Measurements from ENCODE around the gene TMEM9. TPM values are rescaled to one million over a fixed set of nuclear protein-coding genes. Genes with fewer than 3 reads are reported as not detected.
"Not testable (repeated sequence)": the region's sequence is repeated elsewhere in the genome, so short reads cannot be mapped to it uniquely, and the experiment has no call there.

Gene TMEM9
- total RNA-seq, 2 experiments from 2014 or later, result 15.7 to 27.2 TPM

- H3K27me3 Mint-ChIP-seq, result peaks cover 11% of the 10 kb centered on the region
- POLR2A ChIA-PET; H3K36me3 Mint-ChIP-seq (ENCODE audit: low read depth); H3K27ac Mint-ChIP-seq; H3K4me1 Mint-ChIP-seq; H3K9me3 Mint-ChIP-seq (ENCODE audit: low read depth); ATAC-seq; intact Hi-C loops (cut with DNase I, micrococcal nuclease); H3K4me3 Mint-ChIP-seq; DNase-seq: not testable (repeated sequence)
- CTCF ChIA-PET, result interaction anchor here (0.6 to 0.7 kb wide), 3 partner anchors 18 to 797 kb away, joined by 3 to 4 read pairs (median 3); no protein-coding TSS in a partner anchor
Observed at GRCh38 chr1:201163036-201163435, 8.8 kb upstream of the TMEM9 start.

DNA sequence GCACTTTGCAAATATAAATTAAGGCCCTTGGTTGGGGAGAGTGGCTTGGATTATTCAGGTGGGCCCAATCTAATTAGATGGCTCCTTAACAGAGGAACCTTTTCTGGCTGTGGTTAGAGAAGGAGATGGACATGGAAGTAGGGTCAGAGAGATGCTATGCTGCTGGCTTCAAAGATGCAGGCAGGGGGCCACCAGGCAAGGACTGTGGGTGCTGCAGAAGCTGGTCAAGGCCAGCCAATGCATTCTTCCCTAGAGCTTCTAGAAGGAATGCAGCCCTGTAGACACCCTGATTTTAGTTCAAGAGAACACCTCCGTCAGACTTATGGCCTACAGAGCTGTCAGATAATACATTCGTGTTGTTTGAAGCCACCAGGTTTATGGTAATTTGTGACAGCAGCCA lies 3.7 kb upstream of the TMEM9 start:
- ATAC-seq (no peak), DNase-seq (no peak)
- H3K4me3 Mint-ChIP-seq, result no peak overlapping the region
- CTCF ChIA-PET, result interaction anchor here (0.7 to 1.7 kb wide), 3 partner anchors 8 to 115 kb away, joined by 3 to 8 read pairs (median 4); no protein-coding TSS in a partner anchor
- intact Hi-C loops (cut with DNase I, micrococcal nuclease), result no loop called here
- H3K4me1 Mint-ChIP-seq, result peaks cover 13% of the 10 kb centered on the region
- H3K27ac Mint-ChIP-seq, result no peak overlapping the region
- POLR2A ChIA-PET, result no interaction called here
- H3K27me3 Mint-ChIP-seq, result peaks cover 6% of the 10 kb centered on the region
- H3K36me3 Mint-ChIP-seq (ENCODE audit: low read depth), result no peaks in the 10 kb centered on the region
- H3K9me3 Mint-ChIP-seq (ENCODE audit: low read depth), result no peaks in the 10 kb centered on the region

GRCh38 chr1:201156819-201157218 lies 2.5 kb upstream of the TMEM9 start:
- peaks cover 18% of the 10 kb centered on the region for H3K4me1 Mint-ChIP-seq
- POLR2A ChIA-PET, result no interaction called here
- no peaks in the 10 kb centered on the region for H3K36me3 Mint-ChIP-seq (ENCODE audit: low read depth)
- CTCF ChIA-PET, result interaction anchor here (0.7 to 0.9 kb wide), 2 partner anchors 14 to 155 kb away, joined by 3 to 7 read pairs; no protein-coding TSS in a partner anchor
- ATAC-seq (no peak), DNase-seq (no peak)
- no peaks in the 10 kb centered on the region for H3K9me3 Mint-ChIP-seq (ENCODE audit: low read depth)
- intact Hi-C loops (cut with DNase I, micrococcal nuclease), result no loop called here
- no peak overlapping the region for H3K4me3 Mint-ChIP-seq
- H3K27ac Mint-ChIP-seq, result no peak overlapping the region
- H3K27me3 Mint-ChIP-seq, result peaks cover 6% of the 10 kb centered on the region

- ChIA-PET CTCF (interaction anchor here (4.5 kb wide), 1 partner anchor 14 kb away, joined by 34 read pairs; no protein-coding TSS in a partner anchor), POLR2A (no interaction called here)
- Mint-ChIP-seq H3K4me1 (peaks cover 18% of the 10 kb centered on the region), H3K36me3 (ENCODE audit: low read depth) (no peaks in the 10 kb centered on the region), H3K4me3 (no peak overlapping the region), H3K9me3 (ENCODE audit: low read depth) (no peaks in the 10 kb centered on the region), H3K27ac (no peak overlapping the region), H3K27me3 (peaks cover 6% of the 10 kb centered on the region)
- intact Hi-C loops (cut with DNase I, micrococcal nuclease), result no loop called here
- ATAC-seq (no peak), DNase-seq (no peak)
Observed at GRCh38 chr1:201156346-201156745, 2.1 kb upstream of the TMEM9 start.

GRCh38 chr1:201155354-201155753 lies 1.1 kb upstream of the TMEM9 start:
- DNase-seq (no peak), ATAC-seq (no peak)
- ChIA-PET POLR2A (interaction anchor here (1.9 kb wide), 1 partner anchor 15 kb away, joined by 20 read pairs; no protein-coding TSS in a partner anchor), CTCF (interaction anchor here (0.7 to 4.5 kb wide), 2 partner anchors 9 to 15 kb away, joined by 3 to 34 read pairs; no protein-coding TSS in a partner anchor)
- Mint-ChIP-seq H3K9me3 (ENCODE audit: low read depth) (no peaks in the 10 kb centered on the region), H3K4me1 (peaks cover 18% of the 10 kb centered on the region), H3K27me3 (peaks cover 4% of the 10 kb centered on the region), H3K4me3 (no peak overlapping the region), H3K36me3 (ENCODE audit: low read depth) (peaks cover 4% of the 10 kb centered on the region), H3K27ac (no peak overlapping the region)
- intact Hi-C loops (cut with DNase I, micrococcal nuclease), result no loop called here

- Mint-ChIP-seq H3K27ac (peak overlapping the region; percentile 85), H3K4me1 (peaks cover 18% of the 10 kb centered on the region), H3K36me3 (ENCODE audit: low read depth) (peaks cover 4% of the 10 kb centered on the region), H3K27me3 (peaks cover 2% of the 10 kb centered on the region), H3K9me3 (ENCODE audit: low read depth) (no peaks in the 10 kb centered on the region), H3K4me3 (peak overlapping the region; percentile 78)
- intact Hi-C loops (cut with DNase I, micrococcal nuclease), result loop anchor here (1.0 kb wide), 6 partner anchors 17 to 802 kb away; partner anchors contain the start of genes CSRP1 (in 1 of the 2), KIF14 (in 1 of the 2) and TIMM17A (in 1 of the 2)
- peak; percentile 79 for ATAC-seq
- ChIA-PET CTCF (interaction anchor here (0.8 to 4.5 kb wide), 5 partner anchors 17 to 69 kb away, joined by 3 to 34 read pairs (median 4); no protein-coding TSS in a partner anchor), POLR2A (interaction anchor here (0.6 to 1.9 kb wide), 4 partner anchors 17 to 532 kb away, joined by 3 to 20 read pairs (median 4); no protein-coding TSS in a partner anchor)
- no peak for DNase-seq
Observed at GRCh38 chr1:201153474-201154388, 543 bp downstream of the TMEM9 start.

DNA sequence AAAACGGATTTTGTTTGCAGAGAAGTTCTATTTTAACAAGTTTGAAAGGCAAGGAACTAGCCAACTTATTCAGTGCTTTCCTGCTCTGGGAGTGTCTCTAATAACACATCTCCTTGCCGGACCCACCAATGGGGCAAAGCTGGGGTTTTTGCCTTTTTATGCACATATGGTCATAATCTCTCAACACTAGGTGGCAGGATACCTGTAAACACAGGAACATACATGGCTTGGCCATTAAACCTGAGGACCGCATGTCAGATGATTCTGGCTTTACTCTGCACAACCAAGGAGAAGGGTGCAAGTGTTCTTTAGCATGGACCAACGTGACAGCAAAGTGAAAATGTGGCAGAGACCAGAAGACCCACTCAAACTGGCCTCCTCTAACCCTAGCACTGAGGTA lies 4.9 kb downstream of the TMEM9 start:
- DNase-seq (peak; percentile 15), ATAC-seq (no peak)
- Mint-ChIP-seq H3K4me1 (peaks cover 14% of the 10 kb centered on the region), H3K27me3 (no peaks in the 10 kb centered on the region), H3K4me3 (no peak overlapping the region), H3K36me3 (ENCODE audit: low read depth) (peaks cover 8% of the 10 kb centered on the region), H3K9me3 (ENCODE audit: low read depth) (no peaks in the 10 kb centered on the region), H3K27ac (no peak overlapping the region)
- intact Hi-C loops (cut with DNase I, micrococcal nuclease), result loop anchor here (1.0 kb wide), 1 partner anchor 74 kb away; no protein-coding TSS in a partner anchor
- ChIA-PET POLR2A (no interaction called here), CTCF (interaction anchor here (0.6 to 1.9 kb wide), 8 partner anchors 9 to 672 kb away, joined by 3 to 8 read pairs (median 4); no protein-coding TSS in a partner anchor)

DNA sequence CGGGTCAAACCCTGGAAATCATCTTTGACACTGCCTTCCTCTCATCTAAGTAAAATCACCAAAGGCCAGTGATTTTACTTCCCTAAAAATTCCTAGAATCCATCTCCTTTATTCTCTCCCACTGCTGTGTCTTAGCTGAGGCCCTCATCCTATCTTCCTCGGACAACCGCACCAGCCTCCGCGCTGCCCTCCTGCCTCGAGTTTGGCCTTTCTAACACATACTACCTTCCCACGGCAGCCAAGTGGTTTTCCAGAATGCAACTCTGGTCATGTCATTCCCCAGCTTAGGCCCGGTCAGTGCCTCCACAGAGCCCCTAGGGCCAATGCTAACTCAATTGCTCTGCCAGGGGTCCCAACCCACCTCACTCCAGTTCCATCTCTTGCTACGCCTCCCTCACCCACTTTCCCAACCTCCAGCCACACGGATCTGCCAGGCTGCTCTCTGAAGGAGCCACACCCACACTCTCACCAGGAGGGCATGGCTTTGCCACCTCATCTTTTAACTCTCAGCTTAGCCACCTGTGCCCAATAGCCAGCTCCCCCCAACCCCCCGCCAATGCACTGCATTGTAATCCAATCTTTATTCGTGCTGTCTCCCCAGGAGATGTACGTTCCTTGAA lies 6.8 kb downstream of the TMEM9 start:
- ChIA-PET CTCF (no interaction called here), POLR2A (no interaction called here)
- H3K9me3 Mint-ChIP-seq (ENCODE audit: low read depth), result no peaks in the 10 kb centered on the region
- no peak for DNase-seq
- intact Hi-C loops (cut with DNase I, micrococcal nuclease), result no loop called here
- ATAC-seq, result no peak
- no peak overlapping the region for H3K27ac Mint-ChIP-seq
- H3K36me3 Mint-ChIP-seq (ENCODE audit: low read depth), result peaks cover 15% of the 10 kb centered on the region
- H3K4me3 Mint-ChIP-seq, result no peak overlapping the region
- H3K4me1 Mint-ChIP-seq, result peaks cover 2% of the 10 kb centered on the region
- no peaks in the 10 kb centered on the region for H3K27me3 Mint-ChIP-seq

DNA sequence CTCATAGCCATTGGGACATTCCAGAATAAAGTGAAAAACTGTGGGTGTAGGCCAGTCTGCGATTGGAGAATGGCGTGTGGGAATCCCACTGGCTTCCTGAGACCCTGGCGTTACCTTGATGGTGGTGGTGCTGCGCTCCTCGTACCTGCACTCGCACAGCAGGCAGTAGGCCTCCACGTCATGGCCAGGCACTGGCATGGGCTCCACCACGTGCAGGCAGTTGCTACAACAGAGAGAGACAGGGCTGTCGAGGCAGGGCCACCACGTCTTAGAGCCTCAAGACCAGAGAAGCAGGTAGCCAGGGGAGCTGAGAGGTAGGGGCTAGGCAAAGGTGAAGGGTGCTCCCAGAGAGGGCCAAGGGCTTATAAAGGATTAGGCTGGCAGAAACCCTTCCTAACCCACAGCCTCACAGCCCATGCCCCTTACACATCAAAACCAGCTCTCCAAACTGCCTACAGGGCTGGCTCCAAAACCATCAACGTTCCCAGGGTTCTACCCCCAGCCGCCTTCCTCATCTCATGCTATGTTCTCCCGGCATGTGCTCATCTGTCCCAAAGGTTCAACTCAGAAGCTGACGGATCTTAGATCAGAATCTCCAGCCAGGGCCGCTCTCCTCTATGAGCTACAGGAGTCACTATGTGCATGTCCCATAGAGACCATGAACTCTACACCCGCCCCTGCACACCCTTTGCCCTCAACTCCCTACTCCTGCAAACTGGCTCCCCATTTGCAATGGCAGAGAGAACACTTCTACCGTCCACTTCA lies 7.5 kb downstream of the TMEM9 start:
- intact Hi-C loops (cut with DNase I, micrococcal nuclease), result no loop called here
- CTCF ChIA-PET, result interaction anchor here (0.6 to 1.4 kb wide), 3 partner anchors 27 to 216 kb away, joined by 3 to 4 read pairs (median 3); no protein-coding TSS in a partner anchor
- Mint-ChIP-seq H3K4me1 (no peaks in the 10 kb centered on the region), H3K27ac (no peak overlapping the region), H3K36me3 (ENCODE audit: low read depth) (peaks cover 16% of the 10 kb centered on the region), H3K4me3 (no peak overlapping the region), H3K27me3 (no peaks in the 10 kb centered on the region), H3K9me3 (ENCODE audit: low read depth) (no peaks in the 10 kb centered on the region)
- POLR2A ChIA-PET, result no interaction called here
- no peak for DNase-seq
- no peak for ATAC-seq

GRCh38 chr1:201145816-201146215 lies 8.5 kb downstream of the TMEM9 start:
- no peaks in the 10 kb centered on the region for H3K4me1 Mint-ChIP-seq
- POLR2A ChIA-PET, result no interaction called here
- H3K9me3 Mint-ChIP-seq (ENCODE audit: low read depth), result no peaks in the 10 kb centered on the region
- intact Hi-C loops (cut with DNase I, micrococcal nuclease), result no loop called here
- H3K36me3 Mint-ChIP-seq (ENCODE audit: low read depth), result peaks cover 14% of the 10 kb centered on the region
- DNase-seq (no peak), ATAC-seq (no peak)
- no peak overlapping the region for H3K27ac Mint-ChIP-seq
- H3K4me3 Mint-ChIP-seq, result no peak overlapping the region
- H3K27me3 Mint-ChIP-seq, result no peaks in the 10 kb centered on the region
- CTCF ChIA-PET, result interaction anchor here (1.2 to 1.4 kb wide), 2 partner anchors 9 to 26 kb away, joined by 3 to 4 read pairs; no protein-coding TSS in a partner anchor

DNA sequence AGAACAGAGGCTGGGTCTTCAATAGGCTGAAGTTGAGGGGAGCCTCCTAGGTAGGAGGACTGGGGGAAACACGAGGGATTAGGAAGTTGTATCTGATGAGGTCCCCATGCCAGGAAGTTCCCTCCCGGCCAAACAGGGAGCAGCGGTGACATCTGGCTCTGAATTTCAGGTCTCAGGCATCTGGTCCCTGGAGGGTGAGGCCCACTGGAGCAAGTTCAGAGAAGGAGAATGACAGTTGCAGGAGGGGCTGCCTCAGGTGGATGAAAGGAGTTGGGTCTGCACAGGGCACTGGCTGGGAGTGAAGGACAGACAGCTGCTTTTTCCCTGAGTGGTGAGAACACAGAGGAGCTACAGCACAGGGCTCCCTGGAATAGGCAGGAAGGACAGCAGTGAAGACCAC lies 9.1 kb downstream of the TMEM9 start:
- POLR2A ChIA-PET, result no interaction called here
- H3K27ac Mint-ChIP-seq, result no peak overlapping the region
- no peaks in the 10 kb centered on the region for H3K4me1 Mint-ChIP-seq
- no peak overlapping the region for H3K4me3 Mint-ChIP-seq
- no peaks in the 10 kb centered on the region for H3K9me3 Mint-ChIP-seq (ENCODE audit: low read depth)
- peaks cover 14% of the 10 kb centered on the region for H3K36me3 Mint-ChIP-seq (ENCODE audit: low read depth)
- H3K27me3 Mint-ChIP-seq, result no peaks in the 10 kb centered on the region
- ATAC-seq, result no peak
- DNase-seq, result no peak
- intact Hi-C loops (cut with DNase I, micrococcal nuclease), result no loop called here
- CTCF ChIA-PET, result interaction anchor here (1.2 to 1.4 kb wide), 2 partner anchors 8 to 26 kb away, joined by 3 to 4 read pairs; no protein-coding TSS in a partner anchor

All from activated CD4-positive, alpha-beta T cell treated with anti-CD3 and anti-CD28 coated beads for 36 hours (primary cell).